Adrenal gland (tissue), 12 donors: ENCODE data around the gene PPIL6. TPM values are rescaled to one million over a fixed set of nuclear protein-coding genes. Genes with fewer than 3 reads are reported as not detected.

Experiments used
- DNase-seq, 7 donors: peaks; one replicate each; pipeline ENCODE4 v3.0.0-alpha.2; 2019 to 2020
- H3K27ac ChIP-seq, 5 donors: fragments of 200-600 bp; sonication (generic) in 4 of 5; 1 replicate in 3 of 5; 2 replicates in 2 of 5; pipeline versions ENCODE4 v1.5.1 to v1.8.0; 2016 to 2020; ENCODE audit warnings: mild to moderate bottlenecking in 1 of 5
- H3K27me3 ChIP-seq: fragments of 200-600 bp; 2 replicates; pipeline ENCODE4 v1.8.0; 2021
- H3K36me3 ChIP-seq, 2 donors: fragments of 200-600 bp; replicated peaks in 1 of 2; 1 replicate in 1 of 2; 2 replicates in 1 of 2; pipeline versions ENCODE4 v1.5.1 to v1.8.0; 2018 to 2022
- H3K4me1 ChIP-seq, 2 donors: fragments of 200-600 bp; replicated peaks in 1 of 2; 1 replicate in 1 of 2; 2 replicates in 1 of 2; pipeline versions ENCODE4 v1.5.1 to v1.8.0; 2018 to 2021
- H3K4me3 ChIP-seq, 4 donors: fragments of 200-600 bp; sonication (generic) in 3 of 4; one replicate each; pipeline ENCODE4 v1.5.1; 2016 to 2018
- H3K9me3 ChIP-seq, 3 donors: fragments of 200-600 bp; sonication (generic) in 1 of 3; replicated peaks in 1 of 3; 1 replicate in 2 of 3; 2 replicates in 1 of 3; pipeline versions ENCODE4 v1.5.1 to v1.8.0; 2016 to 2021
- POLR2A ChIP-seq, 2 donors: fragments of 450-650 bp; IDR thresholded peaks; one replicate each; pipeline ENCODE4 v1.6.1; 2017; ENCODE audit warnings: antibody characterized with exemption in 2 of 2, mild to moderate bottlenecking in 2 of 2, moderate library complexity in 1 of 2
- WGBS, 4 donors: extraction: QIAGEN DNeasy Blood & Tissue Kit in 2 of 4; methylation state at CpG; one replicate each; pipeline versions ENCODE4 v1.1.5 to v1.1.7; 2013 to 2017; 5-methylcytosine and 5-hydroxymethylcytosine counted together
- intact Hi-C, 2 donors: fragments of 100-400 bp; cut with DNase I; formaldehyde crosslinking; loops; one replicate each; pipeline versions ENCODE4 v1.14.1 to v1.15.0; 2022 to 2023
- polyA plus RNA-seq, 3 donors: library from polyadenylated mRNA; stranded (reverse); fragments of 200-250 nt in 2 of 3; fragments of 350-450 nt in 1 of 3; fragmentation: Illumina TruSeq in 1 of 3; extraction: RNeasy Lipid Tissue Mini Kit (QIAGEN cat#74804) in 1 of 3; gene quantifications; one replicate each; pipeline ENCODE4 v1.2.3, GENCODE V29; 2013 to 2014
- total RNA-seq, 9 donors: library from RNA; depleted of rRNA in 4 of 9; stranded (reverse); fragments of >200 nt in 4 of 9; fragments of 120-200 nt in 1 of 9; fragmentation: NEBNext Ultra II Directional in 1 of 9; extraction: Animal tissue kit (Norgen Biotek cat#: 25700) in 1 of 9; gene quantifications; one replicate each; pipeline versions ENCODE4 v1.1.0 to v1.2.4, GENCODE V29; 2013 to 2023
- TF ChIP-seq, protein P1 (sequence below), 6 experiments: fragments of 450-650 bp in 4 of 6; fragments of 200-600 bp in 2 of 6; sonication (generic) in 1 of 6; IDR thresholded peaks; 1 replicate in 5 of 6; 2 replicates in 1 of 6; pipeline versions ENCODE4 v1.5.1 to v1.8.0; 2016 to 2021; ENCODE audit warnings: antibody characterized with exemption in 6 of 6, mild to moderate bottlenecking in 2 of 6, moderate library complexity in 1 of 6
- donor health status: healthy with polysubstance abuse.
- donor health status: Bipolar disorder and iron deficiency.
- donor health status: DM: yes; HTN: yes; CAD: no.
- donor health status: DM: no; HTN: no; CAD: no.
- donor health status: DM: no; HTN: no; CAD: no.
- donor health status: DM: yes; HTN: yes; CAD: no.

Gene PPIL6
- total and polyA plus RNA-seq, 12 donors, result 0.48 to 3.3 (median 1.3) TPM

GRCh38 chr6:109348226-109348625, 92.2 kb downstream of the PPIL6 start:
- Histone ChIP-seq H3K27ac (no peak overlapping the region), H3K36me3 (no peaks in the 10 kb centered on the region), H3K9me3 (no peaks in the 10 kb centered on the region), H3K4me1 (peaks cover 0 to 12% of the 10 kb centered on the region in 2 donors), H3K4me3 (no peak overlapping the region), H3K27me3 (no peaks in the 10 kb centered on the region)
- DNase-seq, result peak in 3 of 7 donors; percentile 21 to 31 (median 26)
- intact Hi-C loops, result no loop called here
- 78 to 90% (median 86%) methylated on average over 7 to 8 of the region's 8 CpGs for whole genome bisulfite sequencing, 4 donors
- peak in 1 of 2 donors; percentile 27 for TF ChIP-seq POLR2A (IDR thresholded peaks at IDR 0.05)
- TF ChIP-seq, protein P1, sequence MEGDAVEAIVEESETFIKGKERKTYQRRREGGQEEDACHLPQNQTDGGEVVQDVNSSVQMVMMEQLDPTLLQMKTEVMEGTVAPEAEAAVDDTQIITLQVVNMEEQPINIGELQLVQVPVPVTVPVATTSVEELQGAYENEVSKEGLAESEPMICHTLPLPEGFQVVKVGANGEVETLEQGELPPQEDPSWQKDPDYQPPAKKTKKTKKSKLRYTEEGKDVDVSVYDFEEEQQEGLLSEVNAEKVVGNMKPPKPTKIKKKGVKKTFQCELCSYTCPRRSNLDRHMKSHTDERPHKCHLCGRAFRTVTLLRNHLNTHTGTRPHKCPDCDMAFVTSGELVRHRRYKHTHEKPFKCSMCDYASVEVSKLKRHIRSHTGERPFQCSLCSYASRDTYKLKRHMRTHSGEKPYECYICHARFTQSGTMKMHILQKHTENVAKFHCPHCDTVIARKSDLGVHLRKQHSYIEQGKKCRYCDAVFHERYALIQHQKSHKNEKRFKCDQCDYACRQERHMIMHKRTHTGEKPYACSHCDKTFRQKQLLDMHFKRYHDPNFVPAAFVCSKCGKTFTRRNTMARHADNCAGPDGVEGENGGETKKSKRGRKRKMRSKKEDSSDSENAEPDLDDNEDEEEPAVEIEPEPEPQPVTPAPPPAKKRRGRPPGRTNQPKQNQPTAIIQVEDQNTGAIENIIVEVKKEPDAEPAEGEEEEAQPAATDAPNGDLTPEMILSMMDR (IDR thresholded peaks at IDR 0.05), result no peak

DNA sequence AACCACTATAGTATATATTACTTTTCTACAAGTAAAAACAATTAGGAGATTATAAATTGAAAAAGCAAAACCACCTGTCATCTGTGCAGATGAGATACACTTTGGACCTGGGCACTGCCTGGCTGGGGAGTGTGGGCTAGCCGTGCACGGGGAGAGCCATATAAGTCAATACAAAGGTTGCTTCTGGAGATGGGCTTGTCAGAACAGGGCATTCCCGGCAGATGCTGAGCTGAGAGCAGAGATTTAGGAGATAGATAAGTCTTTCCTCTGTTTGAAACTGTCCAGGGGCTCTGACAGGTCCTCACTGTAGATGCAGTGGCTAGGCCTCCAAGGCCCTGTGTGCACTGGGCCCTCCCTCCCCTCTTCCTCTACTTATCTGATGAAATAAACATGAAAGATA, 92.6 kb downstream of the PPIL6 start:
- 73 to 79% (median 75%) methylated on average over 3 of the region's 3 CpGs for WGBS, 4 donors
- H3K4me1 ChIP-seq, result peaks cover 0 to 12% of the 10 kb centered on the region in 2 donors

DNA sequence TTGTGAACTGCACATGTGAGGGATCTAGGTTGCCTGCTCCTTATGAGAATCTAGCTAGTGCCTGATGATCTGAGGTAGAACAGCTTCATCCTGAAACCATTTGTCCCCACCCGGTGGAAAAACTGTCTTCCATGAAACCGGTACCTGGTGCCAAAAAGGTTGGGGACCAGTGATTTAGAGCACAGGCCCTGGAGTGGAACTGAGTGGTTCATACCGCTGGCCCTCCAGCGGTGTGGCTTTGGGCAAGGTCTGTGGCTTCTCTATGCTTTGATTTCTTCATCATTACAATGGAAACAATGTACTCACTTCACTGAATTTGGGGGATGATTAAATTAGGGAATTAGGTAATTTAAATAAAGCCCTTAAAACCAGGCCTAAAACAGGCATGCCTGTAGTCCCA, 94.4 kb downstream of the PPIL6 start:
- no peak for DNase-seq
- TF ChIP-seq, protein P1 (IDR thresholded peaks at IDR 0.05), result no peak
- TF ChIP-seq POLR2A (IDR thresholded peaks at IDR 0.05), result no peak
- Histone ChIP-seq H3K27ac (no peak overlapping the region), H3K4me3 (no peak overlapping the region), H3K27me3 (no peaks in the 10 kb centered on the region), H3K36me3 (no peaks in the 10 kb centered on the region), H3K4me1 (peaks cover 0 to 12% of the 10 kb centered on the region in 2 donors), H3K9me3 (no peaks in the 10 kb centered on the region)
- 89 to 100% (median 94%) methylated on average over 4 of the region's 4 CpGs for WGBS, 4 donors
- intact Hi-C loops, result no loop called here

More for the DNA sequence above, 92.6 kb downstream of the PPIL6 start:
- no peak for DNase-seq
- Histone ChIP-seq H3K4me3 (no peak overlapping the region), H3K27me3 (no peaks in the 10 kb centered on the region), H3K36me3 (no peaks in the 10 kb centered on the region), H3K27ac (no peak overlapping the region), H3K9me3 (no peaks in the 10 kb centered on the region)
- TF ChIP-seq, protein P1 (IDR thresholded peaks at IDR 0.05), result no peak
- no peak for TF ChIP-seq POLR2A (IDR thresholded peaks at IDR 0.05)
- intact Hi-C loops, result no loop called here

GRCh38 chr6:109344226-109344625, 96.2 kb downstream of the PPIL6 start:
- H3K9me3 ChIP-seq, result no peaks in the 10 kb centered on the region
- no peak for TF ChIP-seq POLR2A (IDR thresholded peaks at IDR 0.05)
- TF ChIP-seq, protein P1 (IDR thresholded peaks at IDR 0.05), result no peak
- H3K27me3 ChIP-seq, result no peaks in the 10 kb centered on the region
- no peak overlapping the region for H3K4me3 ChIP-seq
- WGBS, 4 donors, result 84 to 100% (median 89%) methylated on average over 2 of the region's 2 CpGs
- intact Hi-C loops, result no loop called here
- H3K36me3 ChIP-seq, result no peaks in the 10 kb centered on the region
- no peak overlapping the region for H3K27ac ChIP-seq
- DNase-seq, result no peak
- H3K4me1 ChIP-seq, result no peaks in the 10 kb centered on the region
